HEK293T (cell line): ENCODE data around the gene ZBTB48.

Experiments used
- CTCF ChIA-PET: fragments of 350-600 bp; formaldehyde crosslinking; extraction: SDS; loops from one replicate; lab custom pipeline; 2021; ENCODE audit warnings: antibody characterized with exemption, inconsistent platforms; lab: Yijun Ruan, JAX
- POLR2A ChIA-PET: fragments of 350-600 bp; formaldehyde crosslinking; extraction: SDS; loops from one replicate; lab custom pipeline; 2020; ENCODE audit warnings: antibody characterized with exemption, inconsistent platforms; lab: Yijun Ruan, JAX
- DNase-seq: peaks from one replicate; pipeline ENCODE4 v3.0.0; 2012; ENCODE audit warnings: mixed read lengths; ENCODE audit errors: extremely low spot score
- ARNT ChIP-seq: fragments of 450-650 bp; IDR thresholded peaks from 2 replicates; pipeline ENCODE4 v1.6.1; 2017; ENCODE audit warnings: mild to moderate bottlenecking
- BHLHE40 ChIP-seq: fragments of 450-650 bp; IDR thresholded peaks from 2 replicates; pipeline ENCODE4 v1.6.1; 2016; ENCODE audit warnings: mild to moderate bottlenecking, moderate library complexity, borderline replicate concordance
- CTBP1 ChIP-seq: fragments of 450-650 bp; IDR thresholded peaks from 2 replicates; pipeline ENCODE4 v1.6.1; 2016; ENCODE audit warnings: borderline replicate concordance
- ELF4 ChIP-seq: fragments of 450-650 bp; IDR thresholded peaks from 2 replicates; pipeline ENCODE4 v1.6.1; 2017; ENCODE audit warnings: antibody characterized with exemption
- FOXA1 ChIP-seq: fragments of 450-650 bp; IDR thresholded peaks from 2 replicates; pipeline ENCODE4 v1.6.1; 2016; ENCODE audit warnings: mild to moderate bottlenecking
- FOXK2 ChIP-seq: fragments of 450-650 bp; IDR thresholded peaks from 2 replicates; pipeline ENCODE4 v1.6.1; 2016; ENCODE audit warnings: mild to moderate bottlenecking
- FOXM1 ChIP-seq: fragments of 450-650 bp; IDR thresholded peaks from 2 replicates; pipeline ENCODE4 v1.6.1; 2017; ENCODE audit warnings: mild to moderate bottlenecking, borderline replicate concordance
- HDGF ChIP-seq: fragments of 450-650 bp; IDR thresholded peaks from 2 replicates; pipeline ENCODE4 v1.6.1; 2017; ENCODE audit warnings: antibody characterized with exemption, borderline replicate concordance
- L3MBTL2 ChIP-seq: fragments of 450-650 bp; conservative IDR thresholded peaks from 2 replicates; pipeline ENCODE4 v1.6.1; 2016; ENCODE audit warnings: mild to moderate bottlenecking
- LEF1 ChIP-seq: fragments of 450-650 bp; IDR thresholded peaks from 2 replicates; pipeline ENCODE4 v1.6.1; 2017; ENCODE audit warnings: mild to moderate bottlenecking, borderline replicate concordance
- NFRKB ChIP-seq: fragments of 450-650 bp; IDR thresholded peaks from 2 replicates; pipeline ENCODE4 v1.6.1; 2016; ENCODE audit warnings: mild to moderate bottlenecking, moderate library complexity
- PKNOX1 ChIP-seq: fragments of 450-650 bp; IDR thresholded peaks from 2 replicates; pipeline ENCODE4 v1.6.1; 2016
- SP1 ChIP-seq: fragments of 450-650 bp; IDR thresholded peaks from 2 replicates; pipeline ENCODE4 v1.6.1; 2017
- SUZ12 ChIP-seq: fragments of 450-650 bp; IDR thresholded peaks from 2 replicates; pipeline ENCODE4 v1.6.1; 2016; ENCODE audit warnings: mild to moderate bottlenecking
- TARDBP ChIP-seq: fragments of 450-650 bp; IDR thresholded peaks from 2 replicates; pipeline ENCODE4 v1.6.1; 2016
- ZNF384 ChIP-seq: fragments of 450-650 bp; IDR thresholded peaks from 2 replicates; pipeline ENCODE4 v1.6.1; 2016

ZBTB48 gene

GRCh38 chr1:6603915-6604558, 24.2 kb downstream of the ZBTB48 start:
- TF ChIP-seq FOXA1 (no peak), CTBP1 (no peak), L3MBTL2 (peak; percentile 66; the same call in 1 of the 2 replicates)
- DNase-seq = no peak
- ChIA-PET CTCF (interaction anchor here (0.6 kb wide), 1 partner anchor 50 kb away, joined by 3 read pairs; the partner anchor contains the start of gene NOL9), POLR2A (interaction anchor here (1.5 to 6.1 kb wide), 8 partner anchors 8 to 50 kb away, joined by 3 to 55 read pairs (median 8); partner anchors contain the start of genes NOL9, PHF13, TAS1R1 and ZBTB48)

- DNase-seq = peak; percentile 63
- ChIA-PET POLR2A (interaction anchor here (1.1 to 2.0 kb wide), 3 partner anchors 9 to 11 kb away, joined by 5 to 16 read pairs (median 7); partner anchors contain the start of gene KLHL21), CTCF (interaction anchor here (0.6 to 1.3 kb wide), 2 partner anchors 11 to 31 kb away, joined by 3 to 5 read pairs; partner anchors contain the start of gene THAP3)
These were observed 33.0 kb downstream of the ZBTB48 start for GRCh38 chr1:6612641-6613360.

GRCh38 chr1:6613361-6614018, 33.7 kb downstream of the ZBTB48 start, which contains the start of gene PHF13:
TSS of gene PHF13 (plus strand) at chr1:6613731. CDS start at chr1:6614067, 336 bp downstream.
- ChIA-PET POLR2A (interaction anchor here (0.6 to 1.2 kb wide), 4 partner anchors 8 to 14 kb away, joined by 3 to 7 read pairs (median 4); partner anchors contain the start of gene KLHL21), CTCF (no interaction called here)

More at GRCh38 chr1:6612641-6613360, 33.0 kb downstream of the ZBTB48 start:
- TF ChIP-seq BHLHE40 (no peak), FOXM1 (0 out of 2 replicates have a peak, but pooled peaks have one; percentile 36), L3MBTL2 (0 out of 2 replicates have a peak, but pooled peaks have one; percentile 24)

GRCh38 chr1:6614019-6614928, 34.5 kb downstream of the ZBTB48 start:
- DNase-seq = peak; percentile 58
- TF ChIP-seq TARDBP (no peak), FOXK2 (no peak), BHLHE40 (no peak), ZNF384 (no peak), NFRKB (no peak), FOXA1 (no peak), CTBP1 (no peak), FOXM1 (no peak), LEF1 (no peak), ELF4 (no peak), HDGF (no peak), SUZ12 (no peak), ARNT (no peak), PKNOX1 (no peak), L3MBTL2 (no peak), SP1 (no peak)
- CTCF ChIA-PET = no interaction called here
- POLR2A ChIA-PET = interaction anchor here (0.6 to 1.2 kb wide), 4 partner anchors 9 to 14 kb away, joined by 3 to 7 read pairs (median 4); partner anchors contain the start of gene KLHL21

More at GRCh38 chr1:6613361-6614018, 33.7 kb downstream of the ZBTB48 start, which contains the start of gene PHF13:
- DNase-seq = peak; percentile 97
- TF ChIP-seq SP1 = no peak
- no peak for TF ChIP-seq FOXA1
- no peak for TF ChIP-seq NFRKB
- TF ChIP-seq L3MBTL2 = no peak
- TF ChIP-seq BHLHE40 = no peak
- TF ChIP-seq ELF4 = no peak
- TF ChIP-seq PKNOX1 = no peak
- TF ChIP-seq HDGF = no peak; the same call in 1 of the 2 replicates
- no peak for TF ChIP-seq LEF1

GRCh38 chr1:6614929-6615785, 35.4 kb downstream of the ZBTB48 start:
- DNase-seq = no peak
- ChIA-PET POLR2A (interaction anchor here (0.7 to 1.5 kb wide), 4 partner anchors 12 to 62 kb away, joined by 3 read pairs; partner anchors contain the start of gene ZBTB48), CTCF (no interaction called here)
- TF ChIP-seq FOXA1 = no peak
- no peak for TF ChIP-seq L3MBTL2
- TF ChIP-seq ZNF384 = no peak
- no peak for TF ChIP-seq ELF4
- no peak for TF ChIP-seq SP1
